Measurements from ENCODE around the gene FMOD.

Gene FMOD

DNA sequence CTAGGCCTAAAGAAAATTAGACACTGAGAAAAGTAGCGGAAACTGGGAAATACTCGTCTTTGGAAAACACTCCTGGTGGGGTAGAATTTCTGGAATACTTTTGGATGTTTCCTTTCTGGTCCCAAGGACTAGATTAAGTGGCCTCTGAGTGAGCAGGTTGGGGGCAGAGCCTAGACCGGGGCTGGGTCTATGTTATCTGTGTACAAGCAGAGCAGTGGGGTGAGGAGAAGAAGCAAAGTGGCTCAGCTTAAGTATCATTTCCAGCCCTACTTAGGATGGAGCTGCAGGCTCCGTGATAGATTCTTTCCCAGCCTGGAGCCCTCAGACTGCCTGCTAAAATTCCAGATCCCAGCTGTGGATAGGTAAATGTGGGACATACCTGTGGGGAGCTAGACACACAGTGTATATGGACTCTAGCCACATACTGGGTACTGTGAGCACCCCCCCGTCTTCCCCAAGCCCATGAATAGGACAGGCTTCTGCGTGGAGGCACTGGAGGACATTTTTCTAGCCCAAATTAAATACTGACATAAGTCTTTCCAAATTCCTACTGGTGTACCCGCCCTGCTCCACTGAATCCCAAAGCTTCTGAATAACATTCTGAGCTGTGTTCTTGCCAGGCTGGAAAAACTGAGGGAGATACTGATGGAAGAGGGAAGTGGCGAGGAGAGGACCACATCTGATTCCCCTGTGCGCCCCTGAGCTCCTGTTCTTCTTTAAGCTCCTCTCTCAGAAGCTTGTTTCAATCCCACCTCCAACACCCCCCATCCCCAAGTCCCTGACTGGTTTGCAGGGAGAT is 6.8 kb downstream of the FMOD start:
- H3K4me1 ChIP-seq (ENCODE audit: control insufficient read depth in 1 of 2, insufficient read depth in 2 of 2, low read length in 2 of 2) = peaks cover 11 to 13% of the 10 kb centered on the region in 2 donors
- peaks cover 0 to 5% of the 10 kb centered on the region in 2 donors for H3K27me3 ChIP-seq (ENCODE audit: control insufficient read depth in 1 of 2, insufficient read depth in 2 of 2, low read length in 2 of 2)

DNA sequence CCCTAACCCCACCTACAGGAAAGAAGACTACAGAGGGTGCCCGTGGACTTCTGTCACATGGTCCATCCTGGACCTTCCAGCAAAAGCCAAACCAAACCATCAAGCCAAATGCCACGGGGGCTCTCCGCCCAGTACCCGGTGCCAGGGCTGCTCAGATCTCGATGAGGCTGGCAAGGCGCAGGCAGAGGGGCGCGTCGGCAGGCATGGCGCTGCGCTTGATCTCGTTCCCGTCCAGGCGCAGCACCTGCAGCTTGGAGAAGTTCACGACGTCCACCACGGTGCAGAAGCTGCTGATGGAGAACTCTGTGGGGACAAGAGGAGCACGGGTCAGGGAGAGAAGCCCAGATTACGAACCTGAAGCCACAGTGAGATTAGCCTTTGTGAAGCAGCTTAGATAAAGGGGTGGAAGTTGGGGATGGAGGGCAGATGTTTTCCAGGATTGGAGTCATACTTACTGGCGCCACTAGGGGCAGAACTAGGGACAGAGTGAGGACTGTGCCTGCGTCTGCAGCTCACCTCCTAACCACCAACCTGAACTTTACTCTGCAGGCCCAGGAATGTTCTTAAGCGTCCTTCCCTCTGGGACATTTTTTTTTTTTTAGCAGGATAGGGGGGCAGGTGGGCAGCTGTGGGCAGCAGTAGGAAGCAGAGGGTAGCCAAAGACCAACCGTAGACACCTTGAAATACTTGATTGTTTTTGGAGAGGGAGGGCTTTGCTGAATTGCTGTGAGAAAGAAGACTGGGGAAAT is 8.6 kb downstream of the FMOD start:
- Histone ChIP-seq H3K4me1 (ENCODE audit: control insufficient read depth in 1 of 2, insufficient read depth in 2 of 2, low read length in 2 of 2) (peaks cover 16 to 18% of the 10 kb centered on the region in 2 donors), H3K27me3 (ENCODE audit: control insufficient read depth in 1 of 2, insufficient read depth in 2 of 2, low read length in 2 of 2) (peaks cover 0 to 5% of the 10 kb centered on the region in 2 donors), H3K4me3 (ENCODE audit: low read depth in 1 of 2, low read length in 2 of 2) (no peak overlapping the region), H3K36me3 (ENCODE audit: control insufficient read depth in 1 of 2, insufficient read depth in 2 of 2, low read length in 2 of 2) (no peaks in the 10 kb centered on the region), H3K27ac (ENCODE audit: low read depth, low read length) (no peak overlapping the region), H3K9me3 (ENCODE audit: control insufficient read depth in 1 of 2, low read length in 2 of 2) (no peaks in the 10 kb centered on the region), H3K9ac (ENCODE audit: low read depth in 1 of 2, low read length in 2 of 2) (peak overlapping the region in 1 of 2 donors; percentile 4)

More for the DNA sequence above, 6.8 kb downstream of the FMOD start:
- no peak overlapping the region for H3K4me3 ChIP-seq (ENCODE audit: low read depth in 1 of 2, low read length in 2 of 2)
- no peaks in the 10 kb centered on the region for H3K9me3 ChIP-seq (ENCODE audit: control insufficient read depth in 1 of 2, low read length in 2 of 2)
- no peak overlapping the region for H3K9ac ChIP-seq (ENCODE audit: low read depth in 1 of 2, low read length in 2 of 2)
- no peak overlapping the region for H3K27ac ChIP-seq (ENCODE audit: low read depth, low read length)
- H3K36me3 ChIP-seq (ENCODE audit: control insufficient read depth in 1 of 2, insufficient read depth in 2 of 2, low read length in 2 of 2) = no peaks in the 10 kb centered on the region

DNA sequence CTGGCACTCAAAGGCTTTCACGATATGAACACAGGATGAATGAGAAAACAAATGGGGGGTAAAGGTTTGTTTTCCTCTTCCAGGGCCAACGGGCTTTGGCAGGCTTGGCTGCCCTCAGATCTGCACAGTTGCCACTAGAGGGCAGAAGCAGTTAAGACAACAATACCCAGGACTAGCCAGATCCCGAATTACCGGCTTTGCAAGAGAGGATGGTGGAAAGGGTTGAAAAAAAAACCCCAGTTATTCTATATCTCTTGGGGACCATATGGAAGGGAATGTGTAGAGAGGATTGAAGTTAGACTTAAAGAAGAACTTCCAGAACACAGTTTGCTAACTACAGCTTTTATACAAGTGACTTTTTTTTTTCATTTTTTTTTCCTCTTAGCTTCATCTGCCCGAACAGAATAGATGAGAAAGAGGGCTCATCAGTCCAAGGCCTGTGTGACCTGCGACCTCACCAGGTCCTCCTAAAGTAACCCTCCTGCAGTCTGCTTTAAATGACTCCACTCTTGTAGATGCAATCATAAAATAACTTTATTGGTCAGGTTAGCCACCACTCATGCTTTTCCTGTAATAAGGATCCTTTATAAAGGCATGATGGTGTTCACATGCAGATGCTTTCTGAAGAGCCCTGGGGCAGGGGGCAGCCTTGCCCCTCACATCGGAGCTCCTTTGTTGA is 10.7 kb downstream of the FMOD start:
- Histone ChIP-seq H3K9me3 (ENCODE audit: control insufficient read depth in 1 of 2, low read length in 2 of 2) (no peaks in the 10 kb centered on the region), H3K27me3 (ENCODE audit: control insufficient read depth in 1 of 2, insufficient read depth in 2 of 2, low read length in 2 of 2) (peaks cover 0 to 5% of the 10 kb centered on the region in 2 donors), H3K36me3 (ENCODE audit: control insufficient read depth in 1 of 2, insufficient read depth in 2 of 2, low read length in 2 of 2) (no peaks in the 10 kb centered on the region), H3K4me3 (ENCODE audit: low read depth in 1 of 2, low read length in 2 of 2) (no peak overlapping the region), H3K4me1 (ENCODE audit: control insufficient read depth in 1 of 2, insufficient read depth in 2 of 2, low read length in 2 of 2) (peaks cover 18 to 26% of the 10 kb centered on the region in 2 donors), H3K9ac (ENCODE audit: low read depth in 1 of 2, low read length in 2 of 2) (peak overlapping the region in 1 of 2 donors; percentile 25), H3K27ac (ENCODE audit: low read depth, low read length) (no peak overlapping the region)

DNA sequence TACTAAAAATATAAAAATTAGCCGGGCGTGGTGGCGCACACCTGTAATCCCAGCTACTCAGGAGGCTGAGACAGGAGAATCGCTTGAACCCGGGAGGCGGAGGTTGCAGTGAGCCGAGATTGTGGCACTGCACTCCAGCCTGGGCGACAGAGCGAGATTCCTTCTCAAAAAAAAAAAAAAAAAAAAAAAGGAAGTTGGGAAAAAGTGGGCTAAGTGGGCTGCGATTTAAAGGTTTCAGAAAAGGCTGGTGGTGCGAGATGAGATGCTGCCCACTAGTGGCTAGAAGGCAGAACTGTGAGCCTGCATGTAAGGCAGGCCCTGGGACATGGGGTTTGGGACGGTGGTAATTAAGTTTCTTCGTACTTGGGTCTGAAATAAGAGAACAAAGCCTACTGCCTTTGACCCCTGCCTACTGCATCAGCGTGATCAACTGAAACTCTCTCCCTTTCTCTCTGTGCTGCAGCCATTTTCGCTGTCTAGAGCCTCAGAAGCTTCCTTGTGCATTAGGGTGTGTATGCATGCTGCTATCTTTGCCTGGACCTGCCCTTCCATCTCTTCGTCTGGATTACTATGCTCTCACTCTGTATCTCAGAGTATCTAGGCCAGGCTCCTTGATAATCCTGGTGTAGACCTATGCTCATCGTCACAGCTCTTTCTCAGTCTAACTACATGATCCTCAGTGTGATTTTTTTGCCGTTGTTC is 12.4 kb downstream of the FMOD start:
- Histone ChIP-seq H3K27me3 (ENCODE audit: control insufficient read depth in 1 of 2, insufficient read depth in 2 of 2, low read length in 2 of 2) (peaks cover 0 to 5% of the 10 kb centered on the region in 2 donors), H3K9me3 (ENCODE audit: control insufficient read depth in 1 of 2, low read length in 2 of 2) (no peaks in the 10 kb centered on the region), H3K9ac (ENCODE audit: low read depth in 1 of 2, low read length in 2 of 2) (no peak overlapping the region), H3K27ac (ENCODE audit: low read depth, low read length) (no peak overlapping the region), H3K36me3 (ENCODE audit: control insufficient read depth in 1 of 2, insufficient read depth in 2 of 2, low read length in 2 of 2) (no peaks in the 10 kb centered on the region), H3K4me1 (ENCODE audit: control insufficient read depth in 1 of 2, insufficient read depth in 2 of 2, low read length in 2 of 2) (peaks cover 18 to 26% of the 10 kb centered on the region in 2 donors), H3K4me3 (ENCODE audit: low read depth in 1 of 2, low read length in 2 of 2) (no peak overlapping the region)

DNA sequence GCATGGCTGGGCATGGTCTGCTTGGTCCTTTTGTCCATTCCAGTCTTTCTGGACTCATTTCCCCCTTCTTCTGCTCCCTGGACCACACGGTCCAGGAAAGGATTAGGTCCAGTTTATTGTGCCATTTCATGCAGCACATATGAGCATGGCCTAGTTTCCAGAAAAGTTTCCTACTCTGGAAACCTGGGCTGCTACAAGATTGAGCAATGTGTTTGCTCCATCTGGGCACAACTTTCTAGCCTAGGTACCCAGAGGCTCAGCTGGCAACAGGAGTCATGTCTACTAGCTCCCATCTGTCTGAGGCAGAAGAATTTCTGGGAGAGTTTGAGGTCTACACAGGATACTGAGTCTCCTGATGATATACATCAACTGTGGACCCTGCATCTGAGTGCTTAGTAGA is 14.8 kb downstream of the FMOD start:
- Histone ChIP-seq H3K27ac (ENCODE audit: low read depth, low read length) (no peak overlapping the region), H3K36me3 (ENCODE audit: control insufficient read depth in 1 of 2, insufficient read depth in 2 of 2, low read length in 2 of 2) (no peaks in the 10 kb centered on the region), H3K4me1 (ENCODE audit: control insufficient read depth in 1 of 2, insufficient read depth in 2 of 2, low read length in 2 of 2) (peaks cover 14 to 19% of the 10 kb centered on the region in 2 donors), H3K27me3 (ENCODE audit: control insufficient read depth in 1 of 2, insufficient read depth in 2 of 2, low read length in 2 of 2) (peaks cover 0 to 5% of the 10 kb centered on the region in 2 donors), H3K4me3 (ENCODE audit: low read depth in 1 of 2, low read length in 2 of 2) (no peak overlapping the region), H3K9me3 (ENCODE audit: control insufficient read depth in 1 of 2, low read length in 2 of 2) (no peaks in the 10 kb centered on the region), H3K9ac (ENCODE audit: low read depth in 1 of 2, low read length in 2 of 2) (no peak overlapping the region)

DNA sequence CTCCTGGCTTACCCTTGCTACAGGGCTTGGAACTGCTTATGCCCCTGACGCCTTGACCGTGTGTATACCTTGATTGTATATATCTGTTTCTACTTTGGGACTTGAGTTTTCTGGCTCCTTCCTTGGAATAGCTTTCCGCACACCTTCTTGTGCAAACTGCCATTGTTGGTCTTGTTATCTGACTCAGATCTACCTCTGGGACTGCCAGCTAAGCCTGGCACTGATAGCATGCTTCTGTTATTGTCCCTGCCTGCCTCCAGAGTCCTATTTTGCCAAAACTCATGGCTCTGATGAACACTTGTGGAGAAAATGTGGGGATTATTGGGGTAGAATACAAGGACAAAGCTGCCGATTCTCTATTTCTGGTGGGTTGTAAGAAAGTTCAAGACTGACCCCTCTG is 15.4 kb downstream of the FMOD start:
- Histone ChIP-seq H3K4me3 (ENCODE audit: low read depth in 1 of 2, low read length in 2 of 2) (no peak overlapping the region), H3K27me3 (ENCODE audit: control insufficient read depth in 1 of 2, insufficient read depth in 2 of 2, low read length in 2 of 2) (peaks cover 0 to under 1% of the 10 kb centered on the region in 2 donors), H3K4me1 (ENCODE audit: control insufficient read depth in 1 of 2, insufficient read depth in 2 of 2, low read length in 2 of 2) (peaks cover 14 to 19% of the 10 kb centered on the region in 2 donors), H3K9ac (ENCODE audit: low read depth in 1 of 2, low read length in 2 of 2) (no peak overlapping the region), H3K9me3 (ENCODE audit: control insufficient read depth in 1 of 2, low read length in 2 of 2) (no peaks in the 10 kb centered on the region), H3K27ac (ENCODE audit: low read depth, low read length) (no peak overlapping the region), H3K36me3 (ENCODE audit: control insufficient read depth in 1 of 2, insufficient read depth in 2 of 2, low read length in 2 of 2) (no peaks in the 10 kb centered on the region)

DNA sequence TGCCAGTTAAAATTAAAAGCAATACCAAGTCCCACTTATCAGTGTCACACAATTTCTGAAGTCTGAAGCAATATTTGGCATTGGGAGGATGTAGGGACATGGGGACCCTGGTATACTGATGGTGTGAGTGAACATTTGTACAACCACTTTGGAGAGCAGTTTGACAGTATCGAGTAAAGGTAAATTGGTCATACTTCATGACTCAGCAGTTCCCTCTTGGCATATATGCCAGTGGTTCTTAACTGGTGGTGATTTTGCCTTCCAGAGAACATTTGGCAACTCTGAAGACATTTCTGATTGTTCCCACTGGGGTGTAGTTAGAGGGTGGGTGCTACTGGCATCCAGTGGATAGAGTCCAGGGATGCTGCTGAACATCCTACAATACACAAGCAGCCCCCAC is 19.7 kb downstream of the FMOD start:
- Histone ChIP-seq H3K36me3 (ENCODE audit: control insufficient read depth in 1 of 2, insufficient read depth in 2 of 2, low read length in 2 of 2) (no peaks in the 10 kb centered on the region), H3K27ac (ENCODE audit: low read depth, low read length) (no peak overlapping the region), H3K9ac (ENCODE audit: low read depth in 1 of 2, low read length in 2 of 2) (no peak overlapping the region), H3K4me1 (ENCODE audit: control insufficient read depth in 1 of 2, insufficient read depth in 2 of 2, low read length in 2 of 2) (peaks cover 17 to 34% of the 10 kb centered on the region in 2 donors), H3K9me3 (ENCODE audit: control insufficient read depth in 1 of 2, low read length in 2 of 2) (no peaks in the 10 kb centered on the region), H3K27me3 (ENCODE audit: control insufficient read depth in 1 of 2, insufficient read depth in 2 of 2, low read length in 2 of 2) (no peaks in the 10 kb centered on the region), H3K4me3 (ENCODE audit: low read depth in 1 of 2, low read length in 2 of 2) (no peak overlapping the region)

DNA sequence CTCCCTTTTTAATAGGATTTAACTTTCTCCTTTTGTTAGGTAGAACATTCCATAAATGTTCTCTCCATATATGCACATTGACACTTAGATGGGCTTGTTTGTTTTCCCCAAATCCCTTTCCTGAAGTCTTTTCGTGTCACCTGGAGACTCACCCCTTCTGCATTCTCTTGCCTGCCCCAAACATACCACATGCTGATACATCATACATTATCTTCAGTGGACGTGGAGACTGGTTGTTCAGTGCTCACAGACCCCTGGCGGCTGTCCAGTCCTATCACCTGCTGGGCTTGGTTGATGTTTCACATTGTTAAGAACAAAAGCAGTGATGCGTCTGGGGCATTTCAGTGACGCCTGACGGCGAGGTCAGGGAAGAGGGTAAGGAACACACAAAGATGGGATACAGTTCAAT is 22.2 kb downstream of the FMOD start:
- Histone ChIP-seq H3K9me3 (ENCODE audit: control insufficient read depth in 1 of 2, low read length in 2 of 2) (no peaks in the 10 kb centered on the region), H3K36me3 (ENCODE audit: control insufficient read depth in 1 of 2, insufficient read depth in 2 of 2, low read length in 2 of 2) (no peaks in the 10 kb centered on the region), H3K27me3 (ENCODE audit: control insufficient read depth in 1 of 2, insufficient read depth in 2 of 2, low read length in 2 of 2) (no peaks in the 10 kb centered on the region), H3K9ac (ENCODE audit: low read depth in 1 of 2, low read length in 2 of 2) (peak overlapping the region in 1 of 2 donors; percentile 9), H3K4me1 (ENCODE audit: control insufficient read depth in 1 of 2, insufficient read depth in 2 of 2, low read length in 2 of 2) (peaks cover 42 to 51% of the 10 kb centered on the region in 2 donors), H3K4me3 (ENCODE audit: low read depth in 1 of 2, low read length in 2 of 2) (no peak overlapping the region), H3K27ac (ENCODE audit: low read depth, low read length) (no peak overlapping the region)

DNA sequence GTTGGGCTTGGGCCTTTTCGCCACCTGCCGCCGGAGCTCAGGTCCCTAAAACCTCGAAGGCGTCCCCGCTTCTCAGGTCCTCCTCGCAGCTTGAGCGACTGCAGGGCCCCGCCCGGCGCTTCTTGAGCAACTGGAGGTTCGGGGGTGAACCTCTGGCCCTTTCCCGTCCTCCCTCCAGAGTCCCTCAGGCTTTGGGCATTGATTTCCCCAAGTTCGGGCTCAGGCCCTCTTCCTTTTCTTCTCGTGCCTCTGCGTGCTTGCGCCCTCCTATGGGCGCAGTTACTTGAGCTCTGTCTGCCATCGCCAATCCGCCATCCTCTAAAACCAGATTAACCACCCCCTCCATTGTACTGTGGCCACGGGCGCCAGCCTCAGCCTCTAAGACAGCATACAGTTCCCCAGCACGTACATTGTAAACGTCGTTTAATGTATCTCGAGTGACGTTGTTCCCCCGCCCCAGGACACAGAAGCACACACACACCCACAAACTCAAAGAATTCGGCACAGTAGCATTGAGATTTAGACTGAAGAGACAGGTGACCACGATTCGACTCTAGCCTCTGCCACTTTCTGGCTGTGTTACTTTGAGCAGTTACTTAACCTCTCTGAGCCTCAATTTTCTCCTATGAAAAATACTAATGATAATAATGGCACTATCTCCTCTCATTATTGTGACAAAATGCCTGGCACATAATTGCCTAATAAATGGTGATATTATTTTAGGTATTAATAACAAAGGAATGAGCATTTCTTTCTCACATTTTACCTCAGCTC is 23.1 kb downstream of the FMOD start:
- H3K27me3 ChIP-seq (ENCODE audit: control insufficient read depth in 1 of 2, insufficient read depth in 2 of 2, low read length in 2 of 2) = no peaks in the 10 kb centered on the region
- H3K27ac ChIP-seq (ENCODE audit: low read depth, low read length) = peak overlapping the region; percentile 93
- H3K4me1 ChIP-seq (ENCODE audit: control insufficient read depth in 1 of 2, insufficient read depth in 2 of 2, low read length in 2 of 2) = peaks cover 51 to 59% of the 10 kb centered on the region in 2 donors
- peak overlapping the region; percentile 79 to 82 for H3K9ac ChIP-seq (ENCODE audit: low read depth in 1 of 2, low read length in 2 of 2)
- no peaks in the 10 kb centered on the region for H3K36me3 ChIP-seq (ENCODE audit: control insufficient read depth in 1 of 2, insufficient read depth in 2 of 2, low read length in 2 of 2)
- peak overlapping the region; percentile 49 to 63 for H3K4me3 ChIP-seq (ENCODE audit: low read depth in 1 of 2, low read length in 2 of 2)
- H3K9me3 ChIP-seq (ENCODE audit: control insufficient read depth in 1 of 2, low read length in 2 of 2) = no peaks in the 10 kb centered on the region

Measured in duodenal mucosa (tissue), 2 donors.